Heart left ventricle (tissue), 13 donors: ENCODE results near the gene PTPRCAP.

Source experiments
- POLR2A ChIP-seq, 2 donors: fragments of 450-650 bp; IDR thresholded peaks; one replicate each; pipeline ENCODE4 v1.6.1; 2017; ENCODE audit warnings: antibody characterized with exemption in 2 of 2, mild to moderate bottlenecking in 2 of 2, moderate library complexity in 2 of 2
- TF ChIP-seq, protein P1 (sequence below), 12 donors: fragments of 200-600 bp; sonication (generic) in 4 of 12; IDR thresholded peaks; one replicate each; pipeline versions ENCODE4 v1.5.0 to v1.8.0; 2018 to 2022; ENCODE audit warnings: antibody characterized with exemption in 12 of 12, mild to moderate bottlenecking in 5 of 12
- donor health status: ischemic (EF 13 %, LVEDD 7.1; RV severe dilation, severe dysfunction).
- donor health status: DM: no; HTN: yes; CAD: no.
- donor health status: DM: no; HTN: no; CAD: no.
- donor health status: ischemic (EF 25% LVEDD 6.9; RV normal size, moderate dysfunction).
- donor health status: ischemic (EF 25% LVEDD 5.7; RV mildly dilated, moderate dysfunction).
- donor health status: ischemic (EF 35%, LVEDD 5.7; RV mildly dilated, moderate dysfunction).
- donor health status: nonischemic (EF 11% LVEDD 7.7; RV severe dilation, severe dysfunction).
- donor health status: DM: yes; HTN: yes; CAD: no.
- donor health status: PGD.
- donor health status: ischemic (EF 29% LVEDD 5.4; RV normal size, mild dysfunction).
- donor health status: nonischemic (EF 23%, LVEDD 6.1; RV moderate dilation, normal function).

DNA sequence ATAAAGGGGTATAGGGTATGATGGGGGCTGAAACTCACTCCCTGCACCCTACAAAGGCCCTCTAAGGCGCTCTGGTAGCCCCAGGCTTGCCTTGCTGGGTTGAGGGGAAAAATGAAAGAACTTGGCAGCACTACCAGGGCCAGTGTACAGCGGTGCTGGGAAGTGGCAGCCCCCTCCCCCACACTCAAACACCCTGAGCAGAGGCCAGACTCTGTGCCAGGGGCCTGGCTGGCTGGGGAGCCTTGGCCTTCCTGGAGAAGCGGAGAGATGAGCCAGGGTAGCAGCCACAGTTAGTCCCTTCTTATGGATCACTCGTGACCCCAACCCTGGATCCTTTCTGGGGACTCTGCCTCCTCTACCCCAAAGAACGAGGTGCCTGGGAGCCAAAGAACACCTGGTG, 28.9 kb upstream of the PTPRCAP start:
- TF ChIP-seq, protein P1, sequence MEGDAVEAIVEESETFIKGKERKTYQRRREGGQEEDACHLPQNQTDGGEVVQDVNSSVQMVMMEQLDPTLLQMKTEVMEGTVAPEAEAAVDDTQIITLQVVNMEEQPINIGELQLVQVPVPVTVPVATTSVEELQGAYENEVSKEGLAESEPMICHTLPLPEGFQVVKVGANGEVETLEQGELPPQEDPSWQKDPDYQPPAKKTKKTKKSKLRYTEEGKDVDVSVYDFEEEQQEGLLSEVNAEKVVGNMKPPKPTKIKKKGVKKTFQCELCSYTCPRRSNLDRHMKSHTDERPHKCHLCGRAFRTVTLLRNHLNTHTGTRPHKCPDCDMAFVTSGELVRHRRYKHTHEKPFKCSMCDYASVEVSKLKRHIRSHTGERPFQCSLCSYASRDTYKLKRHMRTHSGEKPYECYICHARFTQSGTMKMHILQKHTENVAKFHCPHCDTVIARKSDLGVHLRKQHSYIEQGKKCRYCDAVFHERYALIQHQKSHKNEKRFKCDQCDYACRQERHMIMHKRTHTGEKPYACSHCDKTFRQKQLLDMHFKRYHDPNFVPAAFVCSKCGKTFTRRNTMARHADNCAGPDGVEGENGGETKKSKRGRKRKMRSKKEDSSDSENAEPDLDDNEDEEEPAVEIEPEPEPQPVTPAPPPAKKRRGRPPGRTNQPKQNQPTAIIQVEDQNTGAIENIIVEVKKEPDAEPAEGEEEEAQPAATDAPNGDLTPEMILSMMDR (IDR thresholded peaks at IDR 0.05), result no peak
- no peak for TF ChIP-seq POLR2A (IDR thresholded peaks at IDR 0.05)
